Vagina (tissue), 2 donors: Measurements from ENCODE around the gene DSEL. TPM values are rescaled to one million over a fixed set of nuclear protein-coding genes. Genes with fewer than 3 reads are reported as not detected.

ENCODE experiments used
- DNase-seq, 2 donors: peaks; one replicate each; pipeline ENCODE4 v3.0.0-alpha.2; 2017; ENCODE audit errors: extremely low spot score in 2 of 2
- H3K27ac ChIP-seq: fragments of 200-600 bp; sonication (generic); one replicate; pipeline ENCODE4 v1.5.1; 2019
- H3K27me3 ChIP-seq: fragments of 200-600 bp; sonication (generic); one replicate; pipeline ENCODE4 v1.5.1; 2019
- H3K36me3 ChIP-seq, 2 donors: fragments of 200-600 bp; sonication (generic); one replicate each; pipeline ENCODE4 v1.5.1; 2017 to 2019
- H3K4me1 ChIP-seq: fragments of 200-600 bp; sonication (generic); one replicate; pipeline ENCODE4 v1.5.1; 2019
- H3K4me3 ChIP-seq, 2 donors: fragments of 200-600 bp; sonication (generic); 1 replicate in 1 of 2; 2 replicates in 1 of 2; pipeline ENCODE4 v1.5.1; 2016 to 2019
- H3K9me3 ChIP-seq: fragments of 200-600 bp; sonication (generic); one replicate; pipeline ENCODE4 v1.5.1; 2019
- CTCF ChIP-seq, 3 experiments: fragments of 450-650 bp in 2 of 3; fragments of 200-600 bp in 1 of 3; sonication (generic) in 1 of 3; IDR thresholded peaks; one replicate each; pipeline ENCODE4 v1.5.1; 2017 to 2019; ENCODE audit warnings: antibody characterized with exemption in 3 of 3, mild to moderate bottlenecking in 2 of 3, moderate library complexity in 2 of 3
- POLR2A ChIP-seq, 2 donors: fragments of 450-650 bp; IDR thresholded peaks; one replicate each; pipeline ENCODE4 v1.6.1; 2017; ENCODE audit warnings: antibody characterized with exemption in 2 of 2, mild to moderate bottlenecking in 2 of 2, moderate library complexity in 2 of 2
- POLR2AphosphoS5 ChIP-seq, 2 donors: sonication (generic); formaldehyde crosslinking; IDR thresholded peaks; one replicate each; pipeline ENCODE4 v1.9.0; 2017; ENCODE audit warnings: antibody characterized with exemption in 2 of 2, mild to moderate bottlenecking in 2 of 2, low read depth in 1 of 2; ENCODE audit not compliant: insufficient read depth in 1 of 2
- intact Hi-C: fragments of 100-400 bp; cut with DNase I; formaldehyde crosslinking; loops from one replicate; pipeline ENCODE4 v1.15.1; 2023
- total RNA-seq: library from RNA; depleted of rRNA; stranded (reverse); fragments of >200 nt; gene quantifications from one replicate; pipeline ENCODE4 v1.2.3, GENCODE V29; 2016

Gene DSEL
- total RNA-seq, 1 donor from 2014 or later: 7.6 TPM

- no peak overlapping the region for H3K27ac ChIP-seq
- TF ChIP-seq POLR2AphosphoS5 (IDR thresholded peaks at IDR 0.05; ENCODE audit: insufficient read depth in 1 of 2, low read depth in 1 of 2) (no peak), CTCF (IDR thresholded peaks at IDR 0.05) (no peak), POLR2A (IDR thresholded peaks at IDR 0.05) (no peak)
- H3K36me3 ChIP-seq: no peaks in the 10 kb centered on the region
- no peaks in the 10 kb centered on the region for H3K9me3 ChIP-seq
- no peaks in the 10 kb centered on the region for H3K27me3 ChIP-seq
- H3K4me3 ChIP-seq: no peak overlapping the region
- intact Hi-C loops: no loop called here
- DNase-seq: no peak
- H3K4me1 ChIP-seq: no peaks in the 10 kb centered on the region
Measured at GRCh38 chr18:67508146-67508545, 8.4 kb downstream of the DSEL start.

DNA sequence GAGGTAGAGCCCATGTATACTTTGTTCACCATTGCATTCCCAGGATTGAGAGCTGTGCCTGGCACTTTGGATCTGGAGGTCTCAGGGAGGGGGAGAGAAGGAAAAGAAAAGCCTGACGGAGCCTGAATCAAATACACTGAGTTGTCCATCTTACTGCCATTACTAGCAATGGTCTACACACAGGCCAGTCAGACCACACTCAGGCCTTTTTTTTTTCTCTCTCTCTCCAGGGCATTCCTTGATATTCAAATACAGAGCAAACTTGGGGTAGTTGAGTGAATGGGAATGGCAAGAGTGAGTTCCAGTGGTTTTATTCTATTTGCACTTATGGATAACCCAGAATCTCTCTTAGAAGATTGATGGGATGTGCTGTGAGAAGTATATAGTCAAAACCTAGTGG lies 11.8 kb downstream of the DSEL start:
- DNase-seq: no peak
- no peak for TF ChIP-seq POLR2A (IDR thresholded peaks at IDR 0.05)
- no peak for TF ChIP-seq POLR2AphosphoS5 (IDR thresholded peaks at IDR 0.05; ENCODE audit: insufficient read depth in 1 of 2, low read depth in 1 of 2)
- no peak for TF ChIP-seq CTCF (IDR thresholded peaks at IDR 0.05)
- H3K36me3 ChIP-seq: no peaks in the 10 kb centered on the region
- no peaks in the 10 kb centered on the region for H3K9me3 ChIP-seq
- H3K27me3 ChIP-seq: no peaks in the 10 kb centered on the region
- intact Hi-C loops: no loop called here
- H3K4me1 ChIP-seq: no peaks in the 10 kb centered on the region
- H3K4me3 ChIP-seq: no peak overlapping the region
- no peak overlapping the region for H3K27ac ChIP-seq

DNA sequence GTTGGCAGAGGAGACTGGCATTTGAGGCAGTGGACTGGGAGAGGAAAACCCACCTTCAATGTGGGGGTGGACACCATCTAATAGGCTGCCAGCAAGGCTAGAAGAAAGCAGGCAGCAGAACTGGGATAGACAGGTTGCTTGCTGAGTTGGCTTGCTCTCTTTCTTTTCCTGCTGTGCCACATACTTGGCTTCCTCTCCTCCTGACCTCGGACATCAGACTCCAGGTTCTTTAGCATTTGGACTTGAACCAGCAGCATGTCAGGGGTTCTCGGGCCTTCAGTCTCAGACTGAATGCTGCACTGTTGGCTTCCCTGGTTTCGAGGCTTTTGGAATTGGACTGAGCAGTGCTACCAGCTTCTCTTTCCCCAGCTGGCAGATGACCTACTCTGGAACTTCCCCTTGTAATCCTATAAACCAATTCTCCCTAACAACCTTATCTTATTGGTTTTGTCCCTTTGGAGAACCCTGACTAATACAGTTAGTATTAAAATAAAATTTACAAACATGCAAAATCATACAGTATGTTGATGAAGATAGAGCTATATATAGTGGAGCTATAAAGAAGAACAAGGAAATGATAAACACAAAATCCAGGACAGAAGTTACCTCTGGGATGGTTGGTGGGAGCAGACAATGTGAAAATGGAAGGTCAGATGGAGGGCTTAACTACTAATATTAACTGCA lies 15.9 kb downstream of the DSEL start:
- DNase-seq: no peak
- H3K27ac ChIP-seq: no peak overlapping the region
- intact Hi-C loops: no loop called here
- TF ChIP-seq POLR2A (IDR thresholded peaks at IDR 0.05) (no peak), POLR2AphosphoS5 (IDR thresholded peaks at IDR 0.05; ENCODE audit: insufficient read depth in 1 of 2, low read depth in 1 of 2) (no peak), CTCF (IDR thresholded peaks at IDR 0.05) (no peak)
- no peaks in the 10 kb centered on the region for H3K36me3 ChIP-seq
- H3K4me3 ChIP-seq: no peak overlapping the region
- no peaks in the 10 kb centered on the region for H3K9me3 ChIP-seq
- no peaks in the 10 kb centered on the region for H3K27me3 ChIP-seq
- H3K4me1 ChIP-seq: no peaks in the 10 kb centered on the region

GRCh38 chr18:67496469-67496868 lies 20.1 kb downstream of the DSEL start:
- H3K27ac ChIP-seq: no peak overlapping the region
- no peaks in the 10 kb centered on the region for H3K4me1 ChIP-seq
- no peak for DNase-seq
- H3K36me3 ChIP-seq: no peaks in the 10 kb centered on the region
- H3K4me3 ChIP-seq: no peak overlapping the region
- intact Hi-C loops: no loop called here
- no peak for TF ChIP-seq POLR2AphosphoS5 (IDR thresholded peaks at IDR 0.05; ENCODE audit: insufficient read depth in 1 of 2, low read depth in 1 of 2)
- no peak for TF ChIP-seq CTCF (IDR thresholded peaks at IDR 0.05)
- no peak for TF ChIP-seq POLR2A (IDR thresholded peaks at IDR 0.05)
- no peaks in the 10 kb centered on the region for H3K9me3 ChIP-seq
- H3K27me3 ChIP-seq: no peaks in the 10 kb centered on the region

GRCh38 chr18:67486534-67486933 lies 30.0 kb downstream of the DSEL start:
- DNase-seq: no peak
- Histone ChIP-seq H3K4me1 (no peaks in the 10 kb centered on the region), H3K9me3 (no peaks in the 10 kb centered on the region), H3K27me3 (no peaks in the 10 kb centered on the region), H3K27ac (no peak overlapping the region), H3K4me3 (no peak overlapping the region), H3K36me3 (no peaks in the 10 kb centered on the region)
- intact Hi-C loops: loop anchor here (5.0 kb wide), 1 partner anchor 1921 kb away; no protein-coding TSS in a partner anchor
- no peak for TF ChIP-seq CTCF (IDR thresholded peaks at IDR 0.05)
- TF ChIP-seq POLR2A (IDR thresholded peaks at IDR 0.05): no peak
- TF ChIP-seq POLR2AphosphoS5 (IDR thresholded peaks at IDR 0.05; ENCODE audit: insufficient read depth in 1 of 2, low read depth in 1 of 2): no peak
